Smooth muscle cell (in vitro differentiated cells): ENCODE data around the gene ACER1. TPM values are rescaled to one million over a fixed set of nuclear protein-coding genes. Genes with fewer than 3 reads are reported as not detected.

ENCODE experiments used
- DNase-seq: peaks from one replicate; lab custom pipeline; 2025; ENCODE audit not compliant: unreplicated experiment; lab: John Stamatoyannopoulos, UW
- H2AFZ ChIP-seq: fragments of 200-600 bp; sonication (generic); 2 replicates; pipeline ENCODE4 v1.6.0; 2016; ENCODE audit warnings: antibody characterized with exemption, low read depth, mild to moderate bottlenecking
- H3F3A ChIP-seq: fragments of 200-600 bp; sonication (generic); 2 replicates; pipeline ENCODE4 v1.6.0; 2017; ENCODE audit warnings: antibody characterized with exemption, low read depth
- H3K27ac ChIP-seq: fragments of 200-600 bp; sonication (generic); 2 replicates; pipeline ENCODE4 v1.5.1; 2016; ENCODE audit warnings: low read depth, mild to moderate bottlenecking
- H3K27me3 ChIP-seq: fragments of 200-600 bp; sonication (generic); 2 replicates; pipeline ENCODE4 v1.6.1; 2016; ENCODE audit warnings: low read depth, mild to moderate bottlenecking
- H3K36me3 ChIP-seq: fragments of 200-600 bp; sonication (generic); 2 replicates; pipeline ENCODE4 v1.5.1; 2016; ENCODE audit warnings: low read depth
- H3K4me1 ChIP-seq: fragments of 200-600 bp; sonication (generic); 2 replicates; pipeline ENCODE4 v1.5.1; 2016; ENCODE audit warnings: low read depth
- H3K4me2 ChIP-seq: fragments of 200-600 bp; sonication (generic); 2 replicates; pipeline ENCODE4 v1.6.0; 2016; ENCODE audit warnings: mild to moderate bottlenecking
- H3K4me3 ChIP-seq: fragments of 200-600 bp; sonication (generic); 2 replicates; pipeline ENCODE4 v1.5.1; 2016; ENCODE audit warnings: mild to moderate bottlenecking
- H3K79me2 ChIP-seq: fragments of 200-600 bp; sonication (generic); 2 replicates; pipeline ENCODE4 v1.6.0; 2016; ENCODE audit warnings: low read depth, mild to moderate bottlenecking
- H3K9ac ChIP-seq: fragments of 200-600 bp; sonication (generic); 2 replicates; pipeline ENCODE4 v1.6.0; 2016; ENCODE audit warnings: low read depth
- H3K9me3 ChIP-seq: fragments of 200-600 bp; sonication (generic); replicated peaks from 2 replicates; pipeline ENCODE4 v1.5.1; 2016; ENCODE audit warnings: low read depth
- H4K20me1 ChIP-seq: fragments of 200-600 bp; sonication (generic); 2 replicates; pipeline ENCODE4 v1.6.0; 2016; ENCODE audit warnings: low read depth
- WGBS: methylation state at CpG from one replicate; pipeline ENCODE4 v1.1.7; 2016; ENCODE audit warnings: low lambda C conversion rate; 5-methylcytosine and 5-hydroxymethylcytosine counted together
- polyA plus RNA-seq: library from polyadenylated mRNA; unstranded; fragments of >200 nt; fragmentation: Nextera tagmentation; extraction: Ambion mirVana; gene quantifications from 2 replicates; pipeline ENCODE4 v1.2.1, GENCODE V29; 2016
- total RNA-seq: library from RNA; depleted of rRNA; stranded (reverse); fragments of >200 nt; gene quantifications from 2 replicates; pipeline ENCODE4 v1.2.3, GENCODE V29; 2014
- TF ChIP-seq, protein P1 (sequence below): fragments of 200-600 bp; sonication (generic); IDR thresholded peaks from 2 replicates; pipeline ENCODE4 v1.5.1; 2017; ENCODE audit warnings: borderline replicate concordance, mild to moderate bottlenecking, antibody characterized with exemption; ENCODE audit not compliant: insufficient read depth, poor library complexity, severe bottlenecking

Gene ACER1
- total and polyA plus RNA-seq, 2 experiments from 2014 or later, result not detected

DNA sequence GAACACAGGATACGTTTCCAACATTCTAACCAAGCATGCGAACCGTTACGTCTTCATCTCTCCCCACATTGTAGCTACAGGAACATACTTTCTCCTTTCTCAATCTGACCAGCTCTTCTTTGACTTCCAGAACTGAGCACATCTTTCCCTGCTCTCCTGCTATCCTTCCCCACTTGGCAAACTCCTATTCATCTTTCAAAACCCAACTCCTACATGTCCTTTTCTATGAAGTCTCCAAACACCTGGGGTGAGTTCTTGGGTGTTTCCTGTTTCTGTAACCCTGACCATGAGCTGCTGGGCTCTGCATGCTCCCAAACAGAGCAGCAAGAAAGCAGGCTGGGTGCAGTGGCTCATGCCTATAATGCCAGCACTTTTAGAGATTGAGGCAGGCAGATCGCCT, 6.6 kb downstream of the ACER1 start:
- Histone ChIP-seq H3K27ac (no peak overlapping the region), H3K9me3 (no peaks in the 10 kb centered on the region), H2AFZ (no peak overlapping the region), H3K4me1 (no peaks in the 10 kb centered on the region), H3K4me2 (no peak overlapping the region), H3K9ac (no peak overlapping the region), H4K20me1 (no peaks in the 10 kb centered on the region), H3K79me2 (no peaks in the 10 kb centered on the region), H3K4me3 (no peak overlapping the region), H3K36me3 (no peaks in the 10 kb centered on the region), H3F3A (no peaks in the 10 kb centered on the region), H3K27me3 (no peaks in the 10 kb centered on the region)
- TF ChIP-seq, protein P1, sequence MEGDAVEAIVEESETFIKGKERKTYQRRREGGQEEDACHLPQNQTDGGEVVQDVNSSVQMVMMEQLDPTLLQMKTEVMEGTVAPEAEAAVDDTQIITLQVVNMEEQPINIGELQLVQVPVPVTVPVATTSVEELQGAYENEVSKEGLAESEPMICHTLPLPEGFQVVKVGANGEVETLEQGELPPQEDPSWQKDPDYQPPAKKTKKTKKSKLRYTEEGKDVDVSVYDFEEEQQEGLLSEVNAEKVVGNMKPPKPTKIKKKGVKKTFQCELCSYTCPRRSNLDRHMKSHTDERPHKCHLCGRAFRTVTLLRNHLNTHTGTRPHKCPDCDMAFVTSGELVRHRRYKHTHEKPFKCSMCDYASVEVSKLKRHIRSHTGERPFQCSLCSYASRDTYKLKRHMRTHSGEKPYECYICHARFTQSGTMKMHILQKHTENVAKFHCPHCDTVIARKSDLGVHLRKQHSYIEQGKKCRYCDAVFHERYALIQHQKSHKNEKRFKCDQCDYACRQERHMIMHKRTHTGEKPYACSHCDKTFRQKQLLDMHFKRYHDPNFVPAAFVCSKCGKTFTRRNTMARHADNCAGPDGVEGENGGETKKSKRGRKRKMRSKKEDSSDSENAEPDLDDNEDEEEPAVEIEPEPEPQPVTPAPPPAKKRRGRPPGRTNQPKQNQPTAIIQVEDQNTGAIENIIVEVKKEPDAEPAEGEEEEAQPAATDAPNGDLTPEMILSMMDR, result no peak
- DNase-seq, result no peak
- WGBS, result 84% methylated on average over 5 of the region's 5 CpGs

- Histone ChIP-seq H3K27ac (no peak overlapping the region), H4K20me1 (no peaks in the 10 kb centered on the region), H3K9me3 (no peaks in the 10 kb centered on the region), H3F3A (no peaks in the 10 kb centered on the region), H3K36me3 (no peaks in the 10 kb centered on the region), H3K27me3 (no peaks in the 10 kb centered on the region), H3K9ac (no peak overlapping the region), H3K79me2 (no peaks in the 10 kb centered on the region), H2AFZ (no peak overlapping the region), H3K4me3 (no peak overlapping the region), H3K4me1 (no peaks in the 10 kb centered on the region), H3K4me2 (no peak overlapping the region)
- TF ChIP-seq, protein P1, result no peak
- WGBS, result 82% methylated on average over 4 of the region's 4 CpGs
- no peak for DNase-seq
Observed at GRCh38 chr19:6325614-6326013, 7.8 kb downstream of the ACER1 start.

- TF ChIP-seq, protein P1, result no peak
- Histone ChIP-seq H4K20me1 (no peaks in the 10 kb centered on the region), H3K4me3 (no peak overlapping the region), H3K4me1 (no peaks in the 10 kb centered on the region), H3K27me3 (no peaks in the 10 kb centered on the region), H3K36me3 (no peaks in the 10 kb centered on the region), H3K9me3 (no peaks in the 10 kb centered on the region), H3K9ac (no peak overlapping the region), H3K27ac (no peak overlapping the region), H3K4me2 (no peak overlapping the region), H3K79me2 (no peaks in the 10 kb centered on the region), H2AFZ (no peak overlapping the region), H3F3A (no peaks in the 10 kb centered on the region)
- no peak for DNase-seq
- 78% methylated on average over 4 of the region's 4 CpGs for WGBS
Observed at GRCh38 chr19:6324757-6325156, 8.7 kb downstream of the ACER1 start.

- Histone ChIP-seq H3K9ac (no peak overlapping the region), H3K4me2 (no peak overlapping the region), H3F3A (no peaks in the 10 kb centered on the region), H3K9me3 (no peaks in the 10 kb centered on the region), H4K20me1 (no peaks in the 10 kb centered on the region), H3K4me1 (no peaks in the 10 kb centered on the region), H3K27ac (no peak overlapping the region), H2AFZ (no peak overlapping the region), H3K4me3 (no peak overlapping the region), H3K27me3 (no peaks in the 10 kb centered on the region), H3K79me2 (no peaks in the 10 kb centered on the region), H3K36me3 (no peaks in the 10 kb centered on the region)
- no peak for DNase-seq
- 69% methylated on average over 3 of the region's 3 CpGs for WGBS
- TF ChIP-seq, protein P1, result no peak
Observed at GRCh38 chr19:6322284-6322683, 11.1 kb downstream of the ACER1 start.
